ENCODE data around the gene SMIM24.
"Not testable (repeated sequence)": the region's sequence is repeated elsewhere in the genome, so short reads cannot be mapped to it uniquely, and the experiment has no call there.

Gene SMIM24

GRCh38 chr19:3480383-3481091, at the start of gene SMIM24:
TSS of gene SMIM24 (minus strand) at chr19:3480525. CDS start at chr19:3480463, 62 bp downstream.
- no peak for DNase-seq

GRCh38 chr19:3529299-3529698, 49.0 kb upstream of the SMIM24 start:
- not testable (repeated sequence) for DNase-seq

GRCh38 chr19:3528539-3529211, 48.4 kb upstream of the SMIM24 start:
- DNase-seq, result no peak

DNA sequence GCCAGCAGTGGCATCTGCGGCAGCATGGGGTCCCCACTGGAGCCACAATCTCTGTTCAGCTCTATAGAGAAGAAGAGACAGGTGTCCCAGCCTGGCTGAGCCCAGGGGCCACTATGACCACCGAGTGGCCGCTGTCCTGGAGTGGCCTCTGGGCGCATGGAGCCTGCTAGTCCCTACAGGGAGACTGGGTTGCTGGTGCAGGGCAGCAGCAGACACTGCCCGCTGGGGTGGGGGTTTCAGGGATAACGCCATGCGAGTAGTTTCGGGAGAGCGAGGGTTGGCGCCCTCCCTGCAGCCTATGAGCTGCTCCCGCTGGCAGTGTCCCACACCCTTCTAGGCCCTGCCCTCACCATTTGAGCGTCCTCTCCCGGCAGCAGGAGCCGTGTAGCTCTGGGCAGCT, 47.8 kb upstream of the SMIM24 start:
- DNase-seq, result no peak

- no peak for DNase-seq
Measured at GRCh38 chr19:3527238-3527910, 47.0 kb upstream of the SMIM24 start.

GRCh38 chr19:3526507-3527237, 46.3 kb upstream of the SMIM24 start:
- DNase-seq, result no peak

GRCh38 chr19:3524904-3525451, 44.7 kb upstream of the SMIM24 start:
- DNase-seq, result no peak

GRCh38 chr19:3524078-3524842, 43.9 kb upstream of the SMIM24 start:
- no peak for DNase-seq

GRCh38 chr19:3523361-3524077, 43.2 kb upstream of the SMIM24 start:
- no peak for DNase-seq

DNA sequence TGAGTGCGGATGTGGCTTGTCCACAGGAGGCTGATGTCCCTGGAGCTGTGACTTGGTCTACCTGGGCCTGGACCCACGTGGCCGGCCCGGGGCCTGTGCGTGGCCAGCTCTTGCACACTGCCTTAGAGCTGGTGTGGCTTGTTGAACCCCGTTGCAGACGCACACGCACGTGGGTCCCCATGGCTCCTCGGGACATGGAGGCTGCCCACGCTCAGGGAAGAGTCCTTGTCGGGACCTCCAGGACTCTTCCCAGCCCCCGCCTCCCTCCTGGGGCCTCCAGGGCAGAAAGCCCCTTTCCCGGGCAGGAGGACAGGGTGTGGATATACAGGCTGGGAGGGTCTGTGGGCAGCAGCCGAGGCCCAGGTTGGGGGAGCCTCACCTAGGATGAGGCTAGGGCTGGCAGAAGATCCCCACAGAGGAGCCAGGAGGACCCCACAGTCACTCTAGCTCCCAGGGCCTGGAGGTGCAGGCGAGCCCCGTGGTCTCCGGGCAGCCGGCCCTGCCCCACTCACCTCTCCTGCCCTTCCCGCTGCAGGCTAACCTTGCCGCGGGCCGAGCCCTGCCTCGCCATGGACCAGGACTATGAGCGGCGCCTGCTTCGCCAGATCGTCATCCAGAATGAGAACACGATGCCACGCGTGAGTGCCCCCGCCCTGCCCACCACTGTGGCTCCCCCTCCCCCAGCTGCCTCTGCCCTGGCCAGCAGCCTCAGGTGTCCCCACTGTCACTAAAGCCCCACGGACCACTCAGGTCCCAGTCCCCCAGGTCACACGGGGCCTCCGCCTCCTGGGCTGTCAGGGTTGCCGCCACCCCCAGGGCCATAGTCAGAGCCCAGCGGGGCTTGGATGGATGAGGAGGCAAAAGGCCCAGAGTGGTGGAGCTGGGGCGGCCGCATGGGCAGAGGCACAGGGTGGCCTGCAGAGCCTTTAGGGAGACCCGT, 42.4 kb upstream of the SMIM24 start:
- DNase-seq, result no peak

- DNase-seq, result no peak
Measured at GRCh38 chr19:3521104-3521445, 40.8 kb upstream of the SMIM24 start.

GRCh38 chr19:3520166-3521103, 40.1 kb upstream of the SMIM24 start:
- no peak for DNase-seq

DNA sequence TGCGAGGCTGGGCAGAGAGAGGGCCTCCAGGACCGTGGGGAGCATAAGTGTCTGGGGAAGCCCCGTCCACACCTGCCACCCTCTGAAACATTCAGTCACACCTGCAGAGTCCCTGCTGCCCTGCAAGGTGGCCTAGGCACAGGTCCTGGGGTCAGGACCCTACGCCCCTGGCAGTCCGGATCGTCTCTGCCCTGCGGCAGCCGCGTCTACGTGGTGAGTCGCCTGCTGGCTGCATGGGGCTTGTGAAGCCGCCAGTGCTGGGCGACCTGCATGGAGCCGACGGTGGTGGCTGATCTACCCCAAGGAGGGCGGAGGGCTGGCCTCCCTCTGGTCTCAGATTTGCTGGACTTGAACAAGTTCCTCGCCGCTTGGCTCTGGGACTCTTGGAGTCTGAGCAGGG, 38.8 kb upstream of the SMIM24 start:
- no peak for DNase-seq

DNA sequence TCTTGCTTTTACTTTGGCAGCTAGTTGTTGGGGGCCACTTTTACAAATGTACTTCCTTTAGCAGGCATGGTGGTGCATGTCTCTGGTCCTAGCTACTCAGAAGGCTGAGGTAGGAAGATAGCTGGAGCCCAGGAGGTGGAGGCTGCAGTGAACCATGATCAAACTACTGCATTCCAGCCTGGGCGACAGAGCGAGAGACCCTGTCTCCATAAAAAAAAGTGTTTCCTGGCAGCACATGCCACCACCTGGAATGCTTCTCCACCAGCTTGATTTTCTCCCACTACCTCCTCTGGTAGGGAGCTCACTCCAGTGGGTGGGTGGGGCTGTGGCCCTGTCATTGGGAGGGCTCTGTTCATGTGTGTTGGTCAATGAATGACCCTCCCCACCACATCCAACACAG, 38.3 kb upstream of the SMIM24 start:
- no peak for DNase-seq

GRCh38 chr19:3518255-3518654, 37.9 kb upstream of the SMIM24 start:
- no peak for DNase-seq

DNA sequence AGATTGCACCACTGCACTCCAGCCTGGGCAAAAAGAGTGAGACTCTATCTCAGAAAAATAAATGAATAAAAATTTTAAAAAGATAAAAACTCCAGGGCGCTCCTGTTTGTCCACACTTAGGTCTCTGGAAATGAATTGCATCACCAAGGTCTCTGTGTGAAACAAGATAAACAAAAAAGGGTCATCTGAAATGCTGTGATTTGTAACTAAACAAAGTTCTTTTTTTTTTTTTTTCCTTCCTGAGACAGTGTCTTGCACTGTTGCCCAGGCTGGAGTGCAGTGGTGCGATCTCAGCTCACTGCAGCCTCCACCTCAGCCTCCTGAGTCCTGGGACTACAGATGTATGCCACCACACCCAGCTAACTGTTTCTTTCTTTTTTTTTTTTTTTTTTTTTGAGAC, 37.3 kb upstream of the SMIM24 start:
- no peak for DNase-seq

DNA sequence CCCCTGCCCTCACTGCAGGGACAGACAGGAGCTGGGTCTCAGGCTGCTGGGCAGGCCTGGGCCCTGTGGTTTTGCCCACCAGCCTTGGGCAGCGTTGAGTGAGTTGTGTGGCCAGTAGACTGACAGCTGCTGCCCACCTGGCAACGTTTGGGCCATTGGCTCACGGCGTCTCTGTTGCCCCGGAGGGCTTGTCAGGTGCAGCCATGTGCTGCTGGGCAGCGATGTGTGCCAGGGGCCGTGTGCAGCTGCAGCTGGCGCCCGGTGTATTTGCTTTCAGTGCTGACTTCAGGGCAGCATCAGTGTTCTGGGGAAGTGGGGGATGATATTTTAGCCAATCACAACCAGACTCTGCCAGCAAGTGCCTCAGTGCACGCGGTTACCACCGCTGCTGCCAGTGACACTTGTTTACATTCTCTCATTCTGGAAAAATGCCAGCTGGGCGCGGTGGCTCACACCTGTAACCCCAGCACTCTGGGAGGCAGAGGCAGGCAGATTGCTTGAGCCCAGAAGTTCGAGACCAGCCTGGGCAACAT, 36.4 kb upstream of the SMIM24 start:
- no peak for DNase-seq

DNA sequence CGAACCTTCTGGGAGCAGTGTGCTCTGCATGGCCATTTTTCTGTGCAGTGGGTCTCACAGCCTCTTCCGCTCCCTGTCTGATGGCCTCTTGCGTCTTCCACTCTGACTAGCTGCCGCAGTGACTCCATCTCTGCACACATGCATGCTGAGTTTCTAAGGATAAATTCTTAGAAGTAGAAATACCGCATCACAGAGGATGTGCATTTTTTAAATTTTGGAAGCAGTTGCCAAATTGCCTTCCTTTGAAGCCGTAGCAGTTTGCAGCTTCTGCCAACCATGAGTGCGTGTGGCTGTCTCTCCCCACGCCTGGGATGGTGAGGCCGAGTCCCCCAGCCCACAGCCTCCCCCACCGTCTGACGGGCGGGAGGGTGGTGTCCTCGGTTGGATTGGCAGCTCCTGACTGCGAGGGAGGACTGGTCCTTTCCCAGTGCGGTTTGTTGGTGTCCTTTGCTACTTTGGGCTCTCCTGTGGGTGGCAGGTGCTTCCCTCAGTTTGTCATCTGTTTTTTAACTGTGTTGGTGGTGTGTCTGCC, 35.6 kb upstream of the SMIM24 start:
- no peak for DNase-seq

DNA sequence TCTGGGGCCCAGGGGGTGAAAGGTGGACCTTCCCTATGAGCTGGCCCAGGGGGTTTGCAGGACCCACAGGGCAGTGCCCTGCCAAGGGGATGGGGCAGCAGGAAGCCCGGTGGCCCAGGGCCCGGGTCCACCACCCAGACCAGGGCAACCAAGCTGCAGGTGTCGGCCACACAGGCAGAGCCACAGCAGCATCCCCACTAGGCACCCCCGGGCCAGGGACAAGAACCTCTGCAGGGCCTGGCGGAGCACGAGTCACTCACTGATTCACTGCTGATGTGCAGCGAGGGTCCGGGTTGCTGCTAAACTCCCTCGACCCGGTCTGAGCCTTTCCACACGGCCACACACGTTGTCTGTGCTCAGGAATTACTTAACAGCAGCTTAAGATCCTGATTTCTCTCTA, 34.6 kb upstream of the SMIM24 start:
- DNase-seq, result no peak

Measured in activated T-cell treated with anti-CD3 and anti-CD28 coated beads, Interleukin-2, amount 50 U/mL, for 48 hours (primary cell).